DOHH2 (cell line): ENCODE data around the gene USP46.

Source experiments
- H3F3A ChIP-seq: fragments of 200-600 bp; sonication (generic), shearing (Covaris generic); 2 replicates; pipeline ENCODE4 v1.6.0; 2016; ENCODE audit warnings: antibody characterized with exemption, mild to moderate bottlenecking; ENCODE audit not compliant: control insufficient read depth, insufficient read depth
- H3K27ac ChIP-seq: fragments of 200-600 bp; sonication (generic); 2 replicates; pipeline ENCODE4 v1.5.1; 2014; ENCODE audit warnings: low read depth, mild to moderate bottlenecking, low read length, moderate library complexity
- H3K27me3 ChIP-seq: fragments of 200-600 bp; sonication (generic); 2 replicates; pipeline ENCODE4 v1.6.1; 2014; ENCODE audit warnings: mild to moderate bottlenecking, low read length, mixed read lengths; ENCODE audit not compliant: control insufficient read depth
- H3K36me3 ChIP-seq: fragments of 200-600 bp; sonication (generic); 2 replicates; pipeline ENCODE4 v1.6.1; 2014; ENCODE audit warnings: mild to moderate bottlenecking, low read length, moderate library complexity, mixed read lengths; ENCODE audit not compliant: control insufficient read depth
- H3K4me1 ChIP-seq: fragments of 200-600 bp; sonication (generic); 2 replicates; pipeline ENCODE4 v1.6.1; 2014; ENCODE audit warnings: mild to moderate bottlenecking, low read length, mixed read lengths; ENCODE audit not compliant: control insufficient read depth
- H3K4me2 ChIP-seq: fragments of 200-600 bp; sonication (generic); 2 replicates; pipeline ENCODE4 v1.6.0; 2014; ENCODE audit warnings: mild to moderate bottlenecking, low read length, moderate library complexity
- H3K4me3 ChIP-seq: fragments of 200-600 bp; sonication (generic); 2 replicates; pipeline ENCODE4 v1.5.1; 2014; ENCODE audit warnings: mild to moderate bottlenecking, low read length, mixed read lengths
- H3K79me2 ChIP-seq: fragments of 200-600 bp; sonication (generic); 2 replicates; pipeline ENCODE4 v1.6.1; 2014; ENCODE audit warnings: mild to moderate bottlenecking, low read length, mixed read lengths; ENCODE audit not compliant: control insufficient read depth
- H3K9me2 ChIP-seq: fragments of 200-600 bp; sonication (generic); replicated peaks from 2 replicates; pipeline ENCODE4 v1.6.1; 2014; ENCODE audit warnings: mild to moderate bottlenecking, low read length, mixed read lengths; ENCODE audit not compliant: control insufficient read depth
- H3K9me3 ChIP-seq: fragments of 200-600 bp; sonication (generic); 2 replicates; pipeline ENCODE4 v1.6.1; 2014; ENCODE audit warnings: antibody characterized with exemption, low read length, mixed read lengths; ENCODE audit not compliant: control insufficient read depth, insufficient read depth
- H4K20me1 ChIP-seq: fragments of 200-600 bp; sonication (generic); 2 replicates; pipeline ENCODE4 v1.6.0; 2014; ENCODE audit warnings: low read depth, mild to moderate bottlenecking, antibody characterized with exemption, low read length, moderate library complexity; ENCODE audit not compliant: control insufficient read depth, insufficient read depth
- EZH2phosphoT487 ChIP-seq: fragments of 200-600 bp; sonication (generic); IDR thresholded peaks from 2 replicates; pipeline ENCODE4 v1.6.1; 2017; ENCODE audit warnings: borderline replicate concordance, mild to moderate bottlenecking, antibody characterized with exemption, low read length, moderate library complexity, mixed read lengths
- TF ChIP-seq, protein P1 (sequence below): fragments of 200-600 bp; sonication (generic); IDR thresholded peaks from one replicate; pipeline ENCODE4 v1.5.1; 2014; ENCODE audit warnings: antibody characterized with exemption, mild to moderate bottlenecking, low read depth, low read length; ENCODE audit not compliant: poor library complexity, severe bottlenecking

USP46 gene

DNA sequence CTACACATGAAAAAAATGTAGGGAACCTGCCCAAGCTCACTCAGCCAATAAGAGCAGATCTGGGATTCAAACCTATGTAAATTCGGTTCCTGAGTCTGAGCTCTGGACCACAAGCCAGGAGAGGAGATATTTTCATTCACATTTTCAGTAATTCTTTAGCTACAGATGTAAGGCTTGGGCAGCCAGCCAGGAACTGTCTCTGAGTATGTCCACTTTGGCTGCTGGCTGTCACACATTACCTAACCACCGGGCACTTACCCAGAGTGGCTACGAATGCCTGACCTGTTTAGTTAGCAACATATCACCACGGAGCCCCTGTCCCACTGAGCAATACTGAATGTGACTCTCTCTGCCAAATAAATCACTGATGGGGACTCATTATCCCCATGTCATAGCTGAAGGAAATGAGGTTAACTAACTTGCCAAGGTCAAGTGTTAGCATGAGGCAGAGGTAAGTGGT, 15.3 kb downstream of the USP46 start:
- peaks cover 98% of the 10 kb centered on the region for H3K79me2 ChIP-seq
- H3F3A ChIP-seq = peaks cover 3% of the 10 kb centered on the region; the same call in 1 of the 2 replicates
- no peaks in the 10 kb centered on the region for H3K9me3 ChIP-seq
- H3K4me2 ChIP-seq = no peak overlapping the region
- H3K4me3 ChIP-seq = no peak overlapping the region
- no peaks in the 10 kb centered on the region for H3K27me3 ChIP-seq
- H3K27ac ChIP-seq = no peak overlapping the region
- no peaks in the 10 kb centered on the region for H3K9me2 ChIP-seq
- H3K36me3 ChIP-seq = no peaks in the 10 kb centered on the region; the same call in 1 of the 2 replicates
- H3K4me1 ChIP-seq = peaks cover 44% of the 10 kb centered on the region
- H4K20me1 ChIP-seq = no peaks in the 10 kb centered on the region
- no peak for TF ChIP-seq EZH2phosphoT487
- TF ChIP-seq, protein P1, sequence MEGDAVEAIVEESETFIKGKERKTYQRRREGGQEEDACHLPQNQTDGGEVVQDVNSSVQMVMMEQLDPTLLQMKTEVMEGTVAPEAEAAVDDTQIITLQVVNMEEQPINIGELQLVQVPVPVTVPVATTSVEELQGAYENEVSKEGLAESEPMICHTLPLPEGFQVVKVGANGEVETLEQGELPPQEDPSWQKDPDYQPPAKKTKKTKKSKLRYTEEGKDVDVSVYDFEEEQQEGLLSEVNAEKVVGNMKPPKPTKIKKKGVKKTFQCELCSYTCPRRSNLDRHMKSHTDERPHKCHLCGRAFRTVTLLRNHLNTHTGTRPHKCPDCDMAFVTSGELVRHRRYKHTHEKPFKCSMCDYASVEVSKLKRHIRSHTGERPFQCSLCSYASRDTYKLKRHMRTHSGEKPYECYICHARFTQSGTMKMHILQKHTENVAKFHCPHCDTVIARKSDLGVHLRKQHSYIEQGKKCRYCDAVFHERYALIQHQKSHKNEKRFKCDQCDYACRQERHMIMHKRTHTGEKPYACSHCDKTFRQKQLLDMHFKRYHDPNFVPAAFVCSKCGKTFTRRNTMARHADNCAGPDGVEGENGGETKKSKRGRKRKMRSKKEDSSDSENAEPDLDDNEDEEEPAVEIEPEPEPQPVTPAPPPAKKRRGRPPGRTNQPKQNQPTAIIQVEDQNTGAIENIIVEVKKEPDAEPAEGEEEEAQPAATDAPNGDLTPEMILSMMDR = no peak

DNA sequence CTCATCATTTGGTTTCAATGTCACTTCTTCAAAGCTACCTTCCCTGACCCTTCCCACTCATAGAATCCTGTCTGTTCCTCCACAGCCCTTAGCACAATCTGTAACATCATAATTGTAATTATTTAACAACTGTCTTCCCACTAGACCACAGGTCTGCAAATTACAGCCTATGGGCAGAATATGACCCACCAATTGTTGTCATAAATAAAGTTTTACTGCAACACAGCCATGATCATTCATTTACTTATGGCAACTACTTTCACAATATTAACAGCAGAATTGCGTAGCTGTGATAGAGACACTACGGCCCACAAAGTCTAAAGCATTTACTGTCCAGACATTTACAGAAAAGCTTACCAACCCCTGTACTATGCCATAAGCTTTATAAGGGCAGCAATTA, 15.9 kb downstream of the USP46 start:
- Histone ChIP-seq H3K4me2 (no peak overlapping the region), H3K9me3 (no peaks in the 10 kb centered on the region), H3K27ac (no peak overlapping the region), H3K36me3 (no peaks in the 10 kb centered on the region; the same call in 1 of the 2 replicates), H3K4me3 (no peak overlapping the region), H3K9me2 (no peaks in the 10 kb centered on the region), H3K4me1 (peaks cover 47% of the 10 kb centered on the region), H3K79me2 (peaks cover 96% of the 10 kb centered on the region), H3F3A (peaks cover 3% of the 10 kb centered on the region; the same call in 1 of the 2 replicates), H3K27me3 (no peaks in the 10 kb centered on the region), H4K20me1 (no peaks in the 10 kb centered on the region)
- TF ChIP-seq, protein P1 = no peak
- TF ChIP-seq EZH2phosphoT487 = no peak

DNA sequence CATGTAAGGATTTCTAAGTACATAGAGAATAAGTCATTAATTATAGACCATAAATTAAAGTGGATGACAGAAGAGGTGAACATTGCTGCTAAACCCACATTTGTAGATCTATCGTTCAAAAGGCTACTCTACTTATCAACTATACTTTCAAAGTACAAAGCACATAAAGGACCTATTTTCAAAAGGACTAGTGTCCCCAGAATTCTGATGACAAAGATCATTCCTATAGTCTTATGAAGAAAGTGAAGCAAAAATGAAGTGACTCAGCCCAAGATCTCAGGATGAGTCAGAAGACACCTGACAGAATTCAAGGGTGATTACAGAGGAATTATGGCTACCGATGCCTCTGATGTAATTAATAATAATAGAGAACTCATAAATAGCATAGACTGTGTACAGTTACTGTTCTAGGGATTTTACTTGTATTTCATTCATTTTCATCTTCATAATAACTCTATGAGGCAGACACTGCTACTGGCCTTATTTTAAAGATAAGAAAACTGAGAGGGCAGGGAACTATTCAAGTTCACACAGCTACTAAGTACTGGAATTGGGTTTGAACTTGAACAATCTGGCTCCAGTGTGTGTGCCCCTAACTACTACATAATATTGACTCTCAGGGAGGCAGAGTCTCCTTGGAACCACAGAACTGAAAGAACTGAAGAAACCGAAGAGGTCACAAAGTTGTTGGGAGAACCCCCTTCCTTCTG, 17.1 kb downstream of the USP46 start:
- Histone ChIP-seq H3F3A (peaks cover 3% of the 10 kb centered on the region; the same call in 1 of the 2 replicates), H3K27ac (no peak overlapping the region), H3K27me3 (no peaks in the 10 kb centered on the region), H3K4me2 (no peak overlapping the region), H3K9me2 (no peaks in the 10 kb centered on the region), H3K4me1 (peaks cover 46% of the 10 kb centered on the region), H3K4me3 (no peak overlapping the region), H3K36me3 (peaks cover 4% of the 10 kb centered on the region; the same call in 1 of the 2 replicates), H3K9me3 (no peaks in the 10 kb centered on the region), H4K20me1 (peaks cover 3% of the 10 kb centered on the region; the same call in 1 of the 2 replicates), H3K79me2 (peaks cover 96% of the 10 kb centered on the region)
- TF ChIP-seq EZH2phosphoT487 = no peak
- TF ChIP-seq, protein P1 = no peak
